Right lobe of liver (tissue), 4 donors: ENCODE results near the gene DOLPP1.

Experiments
- CTCF ChIP-seq, 4 donors: fragments of 200-600 bp in 3 of 4; fragments of 450-650 bp in 1 of 4; IDR thresholded peaks; one replicate each; pipeline versions ENCODE4 v1.5.1 to v1.8.0; 2016 to 2022; ENCODE audit warnings: antibody characterized with exemption in 4 of 4, mild to moderate bottlenecking in 2 of 4
- POLR2A ChIP-seq: fragments of 450-650 bp; IDR thresholded peaks from one replicate; pipeline ENCODE4 v1.6.1; 2017; ENCODE audit warnings: antibody characterized with exemption, mild to moderate bottlenecking
- donor health status: DM: no; HTN: no; CAD: no.
- donor health status: DM: no; HTN: no; CAD: no.
- donor health status: DM: no; HTN: yes; CAD: no.

- no peak for TF ChIP-seq CTCF (IDR thresholded peaks at IDR 0.05)
- no peak for TF ChIP-seq POLR2A
Measured at GRCh38 chr9:129053020-129053419, 27.9 kb upstream of the DOLPP1 start.
